GM13976 (cell line): ENCODE data around the gene AGPAT2.

Source experiments
- DNase-seq: peaks from one replicate; pipeline ENCODE4 v3.0.0; 2012; ENCODE audit warnings: low spot score
- in situ Hi-C: fragments of 300-500 bp; cut with MboI; formaldehyde crosslinking; loops from one replicate; pipeline ENCODE4 v1.12.0; 2022; ENCODE audit warnings: low sequenced_read_pairs, mixed read lengths, inconsistent platforms; ENCODE audit not compliant: unreplicated experiment
- TF ChIP-seq, protein P1 (sequence below): IDR thresholded peaks from 2 replicates; pipeline ENCODE4 v1.5.1; 2012; ENCODE audit warnings: borderline replicate concordance, mild to moderate bottlenecking; ENCODE audit not compliant: insufficient read depth; ENCODE audit errors: extremely low read depth, missing control alignments, control extremely low read depth

Gene AGPAT2

DNA sequence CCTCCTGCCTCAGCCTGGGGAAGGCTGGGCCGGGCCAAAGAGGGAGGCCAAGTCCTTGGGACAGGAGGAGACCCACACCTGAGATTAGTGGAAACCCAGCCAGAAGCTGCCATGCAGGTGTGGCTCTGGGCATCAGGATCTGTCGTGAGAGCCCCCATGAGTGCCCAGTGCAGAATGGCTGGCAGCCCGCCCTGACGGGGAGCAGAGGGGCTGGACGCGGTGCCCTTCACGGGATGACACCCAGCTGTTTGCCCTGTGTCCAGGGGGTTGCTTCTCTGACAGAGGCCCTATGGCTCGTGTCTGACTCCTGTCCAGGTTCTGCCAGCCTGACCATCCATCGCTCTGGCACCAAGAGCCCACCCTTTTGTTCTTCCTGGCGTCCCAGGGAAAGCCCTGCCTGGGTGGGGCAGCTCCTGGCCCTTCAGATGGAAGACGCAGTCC lies 33.7 kb upstream of the AGPAT2 start:
- in situ Hi-C loops = no loop called here
- TF ChIP-seq, protein P1, sequence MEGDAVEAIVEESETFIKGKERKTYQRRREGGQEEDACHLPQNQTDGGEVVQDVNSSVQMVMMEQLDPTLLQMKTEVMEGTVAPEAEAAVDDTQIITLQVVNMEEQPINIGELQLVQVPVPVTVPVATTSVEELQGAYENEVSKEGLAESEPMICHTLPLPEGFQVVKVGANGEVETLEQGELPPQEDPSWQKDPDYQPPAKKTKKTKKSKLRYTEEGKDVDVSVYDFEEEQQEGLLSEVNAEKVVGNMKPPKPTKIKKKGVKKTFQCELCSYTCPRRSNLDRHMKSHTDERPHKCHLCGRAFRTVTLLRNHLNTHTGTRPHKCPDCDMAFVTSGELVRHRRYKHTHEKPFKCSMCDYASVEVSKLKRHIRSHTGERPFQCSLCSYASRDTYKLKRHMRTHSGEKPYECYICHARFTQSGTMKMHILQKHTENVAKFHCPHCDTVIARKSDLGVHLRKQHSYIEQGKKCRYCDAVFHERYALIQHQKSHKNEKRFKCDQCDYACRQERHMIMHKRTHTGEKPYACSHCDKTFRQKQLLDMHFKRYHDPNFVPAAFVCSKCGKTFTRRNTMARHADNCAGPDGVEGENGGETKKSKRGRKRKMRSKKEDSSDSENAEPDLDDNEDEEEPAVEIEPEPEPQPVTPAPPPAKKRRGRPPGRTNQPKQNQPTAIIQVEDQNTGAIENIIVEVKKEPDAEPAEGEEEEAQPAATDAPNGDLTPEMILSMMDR = no peak

DNA sequence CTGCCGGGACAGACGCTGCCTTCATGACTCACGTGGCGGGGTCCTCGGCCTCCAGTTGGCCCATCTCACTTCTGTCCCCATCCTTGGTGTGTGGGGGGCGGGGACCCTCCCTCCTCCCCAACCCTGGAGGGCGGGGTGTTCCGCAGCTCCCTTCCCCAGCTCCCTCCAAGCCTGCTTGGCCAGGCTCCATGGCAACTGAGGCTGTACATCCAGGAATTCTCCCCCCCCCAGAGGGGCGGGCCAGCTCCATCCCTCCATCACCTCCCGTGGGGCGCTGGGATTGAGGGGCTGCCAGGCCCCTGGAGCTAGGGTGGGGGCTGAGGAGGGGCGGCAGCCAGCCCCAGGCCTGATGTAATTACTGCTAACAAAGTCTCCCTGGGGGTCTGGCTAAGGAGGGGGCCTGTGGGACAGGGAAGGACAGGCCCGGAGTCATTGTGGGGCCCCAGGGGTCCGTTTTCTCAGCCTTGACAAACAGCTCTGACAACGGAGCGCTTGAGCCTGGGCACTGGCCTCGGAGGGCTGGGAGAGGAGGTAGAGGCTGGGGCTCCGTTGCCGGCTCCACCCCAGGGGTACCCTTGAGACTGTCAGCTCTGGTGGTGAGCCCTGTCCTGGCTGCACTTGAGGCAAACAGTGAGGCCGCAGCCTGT lies 33.1 kb upstream of the AGPAT2 start:
- in situ Hi-C loops = no loop called here
- no peak for DNase-seq
- TF ChIP-seq, protein P1 = no peak

More for the DNA sequence above, 33.7 kb upstream of the AGPAT2 start:
- DNase-seq = no peak

DNA sequence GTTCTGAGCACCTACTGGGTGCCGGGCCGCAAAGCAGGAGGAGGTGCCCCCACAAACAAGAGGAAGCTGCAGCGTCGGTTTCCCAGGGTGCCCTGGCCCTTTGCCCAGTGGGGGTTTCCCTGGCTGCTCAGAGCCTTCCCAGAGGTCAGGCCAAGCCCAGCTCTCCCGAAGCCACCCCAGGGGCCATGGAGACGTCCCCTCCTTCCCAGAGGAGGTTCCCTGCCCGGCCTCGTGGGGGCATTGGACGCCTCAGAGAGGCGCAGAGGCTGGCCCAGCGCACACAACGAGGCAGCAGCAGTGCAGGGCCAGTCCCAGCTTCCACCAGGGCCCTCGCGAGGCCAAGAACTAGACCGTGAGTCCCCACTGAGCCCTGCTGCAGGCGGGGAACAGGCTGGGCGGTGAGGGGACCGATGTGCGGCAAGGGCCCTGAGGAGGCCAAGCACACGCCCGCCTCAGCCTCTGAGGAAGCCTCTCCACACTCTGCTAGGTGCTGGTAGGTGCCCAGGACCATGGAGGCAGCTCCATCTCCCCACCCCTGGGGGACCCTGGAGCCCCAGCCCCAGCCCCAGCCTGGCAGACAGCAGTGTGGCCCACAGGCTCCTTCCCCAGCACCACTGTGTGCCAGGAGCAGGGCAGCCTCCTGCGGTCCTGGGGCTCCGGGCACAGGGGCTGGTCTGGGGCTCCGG lies 32.1 kb upstream of the AGPAT2 start:
- DNase-seq = no peak
- TF ChIP-seq, protein P1 = no peak

DNA sequence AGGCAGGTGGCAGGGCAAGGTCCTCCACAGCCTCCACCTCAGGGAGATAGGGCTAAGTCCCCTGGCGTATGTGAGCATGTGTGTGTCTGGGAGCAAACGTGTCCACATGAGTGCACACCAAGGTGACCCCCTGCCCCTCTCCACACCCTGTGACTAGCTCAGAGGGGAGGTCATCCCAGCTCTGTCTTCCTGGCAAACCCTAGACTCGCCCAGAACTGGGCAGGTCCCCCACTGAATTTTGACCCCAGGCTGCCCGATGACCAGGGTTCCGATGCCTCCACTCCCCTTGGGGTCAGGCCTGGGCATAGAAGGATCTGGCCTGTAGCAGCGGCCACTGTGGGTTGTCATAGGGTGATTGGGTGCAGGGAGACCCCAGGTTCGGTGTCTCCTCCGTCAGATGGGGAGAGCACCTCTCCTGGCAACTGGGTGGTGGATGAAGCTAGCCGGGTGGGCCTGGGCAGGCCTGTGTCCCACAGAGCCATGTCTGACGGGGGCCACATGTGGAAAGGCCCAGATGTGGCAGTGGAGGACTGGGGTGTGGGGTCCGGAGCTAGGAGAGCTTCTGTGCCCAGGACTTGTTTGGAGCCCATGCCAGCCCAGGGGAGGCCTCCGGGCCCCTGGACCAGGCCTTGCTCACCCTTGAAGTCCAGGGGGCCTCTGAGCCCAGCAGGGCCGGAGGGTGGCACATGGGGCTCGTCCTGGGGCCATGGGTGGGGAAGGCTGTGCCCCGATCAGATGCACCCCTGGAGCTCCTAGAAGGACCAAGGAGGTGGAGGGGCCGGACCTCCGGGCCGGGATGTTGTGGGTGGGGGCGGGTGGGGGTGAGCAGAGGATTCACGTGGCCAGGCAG lies 31.3 kb upstream of the AGPAT2 start:
- in situ Hi-C loops = no loop called here
- no peak for DNase-seq
- TF ChIP-seq, protein P1 = no peak

More for the DNA sequence above, 32.1 kb upstream of the AGPAT2 start:
- in situ Hi-C loops = no loop called here

DNA sequence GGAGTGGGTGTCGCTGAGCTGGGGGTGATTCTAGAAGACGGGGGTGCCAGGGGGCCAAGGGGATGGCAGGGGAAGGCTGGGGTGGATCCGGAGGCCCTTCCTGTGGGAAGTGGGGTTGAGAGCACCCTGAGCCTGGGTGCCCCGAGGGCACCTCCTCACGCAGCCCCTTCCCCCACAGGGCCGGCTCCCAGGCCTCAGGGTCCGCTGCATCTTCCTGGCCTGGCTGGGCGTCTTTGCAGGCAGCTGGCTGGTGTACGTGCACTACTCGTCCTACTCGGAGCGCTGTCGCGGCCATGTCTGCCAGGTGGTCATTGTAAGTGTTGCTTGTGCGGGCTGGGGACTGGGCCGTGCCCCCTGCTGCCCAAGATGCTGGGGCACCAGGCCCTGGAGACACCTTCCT lies 30.1 kb upstream of the AGPAT2 start:
- TF ChIP-seq, protein P1 = no peak
- in situ Hi-C loops = no loop called here
- DNase-seq = no peak

DNA sequence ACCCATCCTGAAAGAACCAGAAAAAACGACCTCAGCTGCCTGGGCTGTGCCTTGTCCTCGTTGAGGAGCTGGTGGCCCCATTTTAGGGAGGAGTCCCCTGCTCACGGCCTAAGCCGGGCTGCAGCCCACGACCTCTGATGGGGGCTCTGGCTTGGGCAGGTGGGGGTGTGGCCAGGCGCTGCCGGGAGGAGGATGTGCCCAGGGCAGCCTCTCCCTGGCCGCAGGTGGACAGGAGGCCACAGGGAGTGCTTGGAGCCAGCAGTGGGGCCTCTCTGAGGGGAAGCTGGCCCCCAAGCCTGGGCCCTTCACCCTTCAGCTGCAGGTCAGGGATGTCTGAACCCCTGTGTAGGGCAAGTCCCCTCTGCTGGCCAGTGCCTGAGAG lies 27.6 kb upstream of the AGPAT2 start:
- DNase-seq = no peak
- TF ChIP-seq, protein P1 = no peak
- in situ Hi-C loops = no loop called here
